OCI-LY7 (cell line): ENCODE data around the gene CYP3A4.
"Not testable (repeated sequence)": the region's sequence is repeated elsewhere in the genome, so short reads cannot be mapped to it uniquely, and the experiment has no call there.

Experiments used
- CTCF ChIP-seq: fragments of 200-600 bp; sonication (generic); conservative IDR thresholded peaks from 2 replicates; pipeline ENCODE4 v1.5.1; 2014; ENCODE audit warnings: mild to moderate bottlenecking, antibody characterized with exemption, low read length, moderate library complexity, mixed read lengths
- EZH2phosphoT487 ChIP-seq: fragments of 200-600 bp; sonication (generic); IDR thresholded peaks from 2 replicates; pipeline ENCODE4 v1.6.1; 2018; ENCODE audit warnings: low read depth, borderline replicate concordance, mild to moderate bottlenecking, mixed run types, antibody characterized with exemption, low read length, moderate library complexity, mixed read lengths

- not testable (repeated sequence) for TF ChIP-seq CTCF, EZH2phosphoT487
Measured at GRCh38 chr7:99745395-99745794, 38.6 kb downstream of the CYP3A4 start.
